ENCODE measurements around the gene KLF16. TPM values are rescaled to one million over a fixed set of nuclear protein-coding genes. Genes with fewer than 3 reads are reported as not detected.

Gene KLF16
- total and polyA plus RNA-seq, 9 of the 15 experiments (the other 6 are each of a cell fraction or from before 2014, with no cell fraction given), result 0.04 to 60.4 (median 6.8) TPM

DNA sequence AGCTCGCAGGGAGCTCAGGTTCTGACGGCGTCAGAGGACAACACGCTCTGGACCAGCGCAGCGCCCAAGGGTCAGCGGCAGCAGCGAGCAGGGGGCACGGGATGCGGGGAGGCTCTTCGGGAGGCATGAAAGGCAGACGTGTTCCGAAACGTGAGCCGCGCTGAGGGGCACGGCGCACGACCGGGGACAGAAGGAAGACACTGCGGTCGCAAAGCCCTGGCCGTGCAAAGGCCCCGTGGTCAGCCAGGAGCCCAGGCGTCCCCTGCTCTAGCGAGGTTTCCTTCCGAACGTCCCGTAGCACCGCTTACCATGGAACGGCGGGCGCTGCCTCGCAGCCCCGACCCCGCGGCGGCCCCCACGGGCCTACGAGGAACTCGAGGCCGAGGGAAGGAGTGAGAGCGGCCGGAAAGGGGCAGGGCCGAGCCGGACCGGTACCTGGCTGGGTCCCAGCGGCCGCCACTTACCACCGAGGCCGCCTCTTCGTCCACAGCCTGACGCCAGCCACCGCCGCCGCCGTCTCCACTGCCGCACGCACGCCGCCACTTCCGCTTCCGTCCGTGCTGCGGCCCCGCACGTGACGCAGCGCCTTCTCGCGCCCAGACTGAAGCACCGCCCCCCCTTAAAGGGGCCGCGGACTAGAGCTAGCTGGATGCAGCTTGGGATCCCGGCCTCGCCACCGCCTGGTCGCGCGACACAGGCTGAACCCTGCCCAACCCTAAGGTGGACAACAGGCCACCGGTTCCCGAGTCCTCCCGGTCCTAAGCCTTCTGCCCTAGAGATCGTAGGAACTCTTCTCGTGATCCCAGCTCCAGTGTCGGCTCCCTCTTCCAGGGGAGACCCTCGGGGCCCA, 12.5 kb upstream of the KLF16 start (continued):
- TF ChIP-seq CBX3 (IDR thresholded peaks at IDR 0.05; ENCODE audit: borderline replicate concordance in 1 of 2, low read length in 2 of 2) (peak in 1 of 2 experiments; percentile 43; a peak in 2 of 3 replicates), EP300 (IDR thresholded peaks at IDR 0.05; ENCODE audit: low read length) (no peak), NRF1 (conservative IDR thresholded peaks at IDR 0.05 in 1 of 2, IDR thresholded peaks at IDR 0.05 in 1 of 2) (peak; percentile 34 to 56; a peak in 3 of 4 replicates), NR2F6 (CRISPR knock-in tag; IDR thresholded peaks at IDR 0.05) (no peak), PURB (CRISPR knock-in tag; IDR thresholded peaks at IDR 0.05; ENCODE audit: low read depth) (no peak), CCAR2 (IDR thresholded peaks at IDR 0.05; ENCODE audit: low read depth, low read length) (no peak), ZFP36 (IDR thresholded peaks at IDR 0.05; ENCODE audit: low read depth, low read length, partially characterized antibody) (peak; percentile 14), KDM1A (IDR thresholded peaks at IDR 0.05) (no peak), ZNF583 (CRISPR knock-in tag; IDR thresholded peaks at IDR 0.05) (peak; percentile 46; the same call in 1 of the 2 replicates), NELFE (IDR thresholded peaks at IDR 0.05; ENCODE audit: insufficient read depth, insufficient read length) (no peak), POLR3G (IDR thresholded peaks at IDR 0.05; ENCODE audit: extremely low read depth, insufficient read length, insufficient replicate concordance) (no peak), ZZZ3 (IDR thresholded peaks at IDR 0.05) (no peak), CREB1 (IDR thresholded peaks at IDR 0.05) (peak; percentile 85), CREB1 (CRISPR knock-in tag; IDR thresholded peaks at IDR 0.05) (peak; percentile 91), CC2D1A (IDR thresholded peaks at IDR 0.05) (no peak), NONO (IDR thresholded peaks at IDR 0.05; ENCODE audit: low read depth in 2 of 2, low read length in 1 of 2) (no peak; a peak in 1 of 4 replicates), CTBP1 (IDR thresholded peaks at IDR 0.05; ENCODE audit: borderline replicate concordance) (peak; percentile 92)
- TF ChIP-seq, protein P1, sequence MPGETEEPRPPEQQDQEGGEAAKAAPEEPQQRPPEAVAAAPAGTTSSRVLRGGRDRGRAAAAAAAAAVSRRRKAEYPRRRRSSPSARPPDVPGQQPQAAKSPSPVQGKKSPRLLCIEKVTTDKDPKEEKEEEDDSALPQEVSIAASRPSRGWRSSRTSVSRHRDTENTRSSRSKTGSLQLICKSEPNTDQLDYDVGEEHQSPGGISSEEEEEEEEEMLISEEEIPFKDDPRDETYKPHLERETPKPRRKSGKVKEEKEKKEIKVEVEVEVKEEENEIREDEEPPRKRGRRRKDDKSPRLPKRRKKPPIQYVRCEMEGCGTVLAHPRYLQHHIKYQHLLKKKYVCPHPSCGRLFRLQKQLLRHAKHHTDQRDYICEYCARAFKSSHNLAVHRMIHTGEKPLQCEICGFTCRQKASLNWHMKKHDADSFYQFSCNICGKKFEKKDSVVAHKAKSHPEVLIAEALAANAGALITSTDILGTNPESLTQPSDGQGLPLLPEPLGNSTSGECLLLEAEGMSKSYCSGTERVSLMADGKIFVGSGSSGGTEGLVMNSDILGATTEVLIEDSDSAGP (CRISPR knock-in tag; IDR thresholded peaks at IDR 0.05), result peak; percentile 100
- TF ChIP-seq, protein P2, sequence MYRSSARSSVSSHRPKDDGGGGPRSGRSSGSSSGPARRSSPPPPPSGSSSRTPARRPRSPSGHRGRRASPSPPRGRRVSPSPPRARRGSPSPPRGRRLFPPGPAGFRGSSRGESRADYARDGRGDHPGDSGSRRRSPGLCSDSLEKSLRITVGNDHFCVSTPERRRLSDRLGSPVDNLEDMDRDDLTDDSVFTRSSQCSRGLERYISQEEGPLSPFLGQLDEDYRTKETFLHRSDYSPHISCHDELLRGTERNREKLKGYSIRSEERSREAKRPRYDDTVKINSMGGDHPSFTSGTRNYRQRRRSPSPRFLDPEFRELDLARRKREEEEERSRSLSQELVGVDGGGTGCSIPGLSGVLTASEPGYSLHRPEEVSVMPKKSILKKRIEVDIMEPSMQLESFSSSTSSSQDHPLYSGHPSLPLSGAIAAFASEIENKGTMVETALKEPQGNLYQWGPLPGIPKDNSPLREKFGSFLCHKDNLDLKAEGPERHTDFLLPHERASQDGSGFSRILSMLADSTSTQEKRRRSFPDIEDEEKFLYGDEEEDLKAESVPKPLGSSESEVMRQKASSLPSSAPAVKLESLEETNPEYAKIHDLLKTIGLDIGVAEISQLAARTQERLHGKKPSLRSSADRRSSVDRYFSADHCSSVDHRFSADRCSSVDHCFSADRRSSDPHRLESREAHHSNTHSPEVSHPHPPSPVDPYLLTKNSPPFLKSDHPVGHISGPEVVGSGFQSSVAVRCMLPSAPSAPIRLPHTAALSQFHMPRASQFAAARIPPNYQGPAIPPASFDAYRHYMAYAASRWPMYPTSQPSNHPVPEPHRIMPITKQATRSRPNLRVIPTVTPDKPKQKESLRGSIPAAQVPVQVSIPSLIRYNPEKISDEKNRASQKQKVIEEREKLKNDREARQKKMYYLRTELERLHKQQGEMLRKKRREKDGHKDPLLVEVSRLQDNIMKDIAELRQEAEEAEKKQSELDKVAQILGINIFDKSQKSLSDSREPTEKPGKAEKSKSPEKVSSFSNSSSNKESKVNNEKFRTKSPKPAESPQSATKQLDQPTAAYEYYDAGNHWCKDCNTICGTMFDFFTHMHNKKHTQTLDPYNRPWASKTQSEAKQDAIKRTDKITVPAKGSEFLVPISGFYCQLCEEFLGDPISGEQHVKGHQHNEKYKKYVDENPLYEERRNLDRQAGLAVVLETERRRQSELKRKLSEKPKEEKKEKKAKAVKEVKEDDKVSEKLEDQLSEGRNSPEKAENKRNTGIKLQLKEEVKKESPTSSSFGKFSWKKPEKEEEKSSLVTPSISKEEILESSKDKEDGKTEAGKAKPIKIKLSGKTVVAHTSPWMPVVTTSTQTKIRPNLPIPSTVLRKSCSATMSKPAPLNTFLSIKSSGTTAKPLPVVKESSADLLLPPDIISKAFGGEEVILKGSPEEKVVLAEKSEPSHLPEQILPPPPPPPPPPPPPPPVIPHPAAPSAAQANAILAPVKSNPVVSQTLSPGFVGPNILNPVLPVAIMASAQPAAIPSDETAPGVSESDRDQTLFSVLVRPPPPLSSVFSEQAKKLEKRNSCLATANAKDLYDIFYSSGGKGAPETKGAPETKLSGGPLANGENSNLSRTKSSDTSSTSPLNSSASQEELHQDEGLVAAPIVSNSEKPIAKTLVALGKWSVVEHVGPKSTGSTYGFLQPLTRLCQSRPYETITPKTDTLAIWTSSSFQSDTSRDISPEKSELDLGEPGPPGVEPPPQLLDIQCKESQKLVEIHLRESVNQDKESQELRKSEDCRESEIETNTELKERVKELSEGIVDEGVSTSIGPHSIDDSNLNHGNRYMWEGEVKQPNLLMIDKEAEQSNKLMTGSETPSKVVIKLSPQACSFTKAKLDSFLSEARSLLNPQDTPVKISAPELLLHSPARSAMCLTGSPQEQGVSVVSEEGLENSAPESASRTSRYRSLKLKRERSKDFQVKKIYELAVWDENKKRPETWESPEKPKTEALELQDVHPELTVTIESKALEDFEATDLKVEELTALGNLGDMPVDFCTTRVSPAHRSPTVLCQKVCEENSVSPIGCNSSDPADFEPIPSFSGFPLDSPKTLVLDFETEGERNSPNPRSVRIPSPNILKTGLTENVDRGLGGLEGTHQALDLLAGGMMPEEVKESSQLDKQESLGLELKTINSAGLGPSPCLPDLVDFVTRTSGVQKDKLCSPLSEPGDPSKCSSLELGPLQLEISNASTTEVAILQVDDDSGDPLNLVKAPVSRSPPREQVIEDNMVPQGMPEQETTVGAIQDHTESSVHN (IDR thresholded peaks at IDR 0.05; ENCODE audit: borderline replicate concordance in 1 of 2, low read depth in 1 of 2), result no peak
